Thyroid gland (tissue), 4 donors: ENCODE measurements around the gene NUCB2. TPM values are rescaled to one million over a fixed set of nuclear protein-coding genes. Genes with fewer than 3 reads are reported as not detected.

Experiments used
- DNase-seq, 2 donors: peaks; one replicate each; pipeline ENCODE4 v3.0.0-alpha.2; 2019
- H3K27ac ChIP-seq, 3 donors: fragments of 200-600 bp; sonication (generic); 1 replicate in 2 of 3; 2 replicates in 1 of 3; pipeline ENCODE4 v1.5.1; 2016 to 2019; ENCODE audit warnings: mild to moderate bottlenecking in 1 of 3, moderate library complexity in 1 of 3
- H3K27me3 ChIP-seq: fragments of 200-600 bp; sonication (generic); one replicate; pipeline ENCODE4 v1.5.1; 2019
- H3K36me3 ChIP-seq, 2 donors: fragments of 200-600 bp; sonication (generic); one replicate each; pipeline ENCODE4 v1.5.1; 2016 to 2019
- H3K4me1 ChIP-seq, 2 donors: fragments of 200-600 bp; sonication (generic); one replicate each; pipeline ENCODE4 v1.5.1; 2017 to 2019
- H3K4me3 ChIP-seq, 3 donors: fragments of 200-600 bp; sonication (generic); replicated peaks in 1 of 3; 1 replicate in 2 of 3; 2 replicates in 1 of 3; pipeline ENCODE4 v1.5.1; 2016; ENCODE audit warnings: mild to moderate bottlenecking in 1 of 3
- H3K9me3 ChIP-seq: fragments of 200-600 bp; sonication (generic); one replicate; pipeline ENCODE4 v1.5.1; 2017
- POLR2A ChIP-seq, 2 donors: fragments of 450-650 bp; IDR thresholded peaks; one replicate each; pipeline ENCODE4 v1.6.1; 2017; ENCODE audit warnings: antibody characterized with exemption in 2 of 2, mild to moderate bottlenecking in 2 of 2, moderate library complexity in 1 of 2
- WGBS, 2 donors: methylation state at CpG; one replicate each; pipeline ENCODE4 v1.1.5; 2017; 5-methylcytosine and 5-hydroxymethylcytosine counted together
- intact Hi-C: fragments of 100-400 bp; cut with DNase I; formaldehyde crosslinking; loops from one replicate; pipeline ENCODE4 v1.15.1; 2023
- total RNA-seq, 4 donors: library from RNA; depleted of rRNA; stranded (reverse); fragments of >200 nt; gene quantifications; one replicate each; pipeline ENCODE4 v1.2.3, GENCODE V29; 2016
- TF ChIP-seq, protein P1 (sequence below), 6 experiments: fragments of 200-600 bp in 3 of 6; fragments of 450-650 bp in 3 of 6; sonication (generic) in 3 of 6; IDR thresholded peaks; one replicate each; pipeline ENCODE4 v1.5.1; 2016 to 2019; ENCODE audit warnings: antibody characterized with exemption in 6 of 6, mild to moderate bottlenecking in 2 of 6, inconsistent platforms in 1 of 6, moderate library complexity in 1 of 6

Gene NUCB2
- total RNA-seq, 4 donors from 2014 or later, result 73.2 to 152 (median 113) TPM

- no peaks in the 10 kb centered on the region for H3K27me3 ChIP-seq
- no peaks in the 10 kb centered on the region for H3K9me3 ChIP-seq
- no peak overlapping the region for H3K4me3 ChIP-seq
- TF ChIP-seq, protein P1, sequence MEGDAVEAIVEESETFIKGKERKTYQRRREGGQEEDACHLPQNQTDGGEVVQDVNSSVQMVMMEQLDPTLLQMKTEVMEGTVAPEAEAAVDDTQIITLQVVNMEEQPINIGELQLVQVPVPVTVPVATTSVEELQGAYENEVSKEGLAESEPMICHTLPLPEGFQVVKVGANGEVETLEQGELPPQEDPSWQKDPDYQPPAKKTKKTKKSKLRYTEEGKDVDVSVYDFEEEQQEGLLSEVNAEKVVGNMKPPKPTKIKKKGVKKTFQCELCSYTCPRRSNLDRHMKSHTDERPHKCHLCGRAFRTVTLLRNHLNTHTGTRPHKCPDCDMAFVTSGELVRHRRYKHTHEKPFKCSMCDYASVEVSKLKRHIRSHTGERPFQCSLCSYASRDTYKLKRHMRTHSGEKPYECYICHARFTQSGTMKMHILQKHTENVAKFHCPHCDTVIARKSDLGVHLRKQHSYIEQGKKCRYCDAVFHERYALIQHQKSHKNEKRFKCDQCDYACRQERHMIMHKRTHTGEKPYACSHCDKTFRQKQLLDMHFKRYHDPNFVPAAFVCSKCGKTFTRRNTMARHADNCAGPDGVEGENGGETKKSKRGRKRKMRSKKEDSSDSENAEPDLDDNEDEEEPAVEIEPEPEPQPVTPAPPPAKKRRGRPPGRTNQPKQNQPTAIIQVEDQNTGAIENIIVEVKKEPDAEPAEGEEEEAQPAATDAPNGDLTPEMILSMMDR (IDR thresholded peaks at IDR 0.05), result no peak
- no peak for TF ChIP-seq POLR2A (IDR thresholded peaks at IDR 0.05)
- no peaks in the 10 kb centered on the region for H3K4me1 ChIP-seq
- no peaks in the 10 kb centered on the region for H3K36me3 ChIP-seq
- DNase-seq, result no peak
- H3K27ac ChIP-seq, result no peak overlapping the region
- intact Hi-C loops, result no loop called here
Observed at GRCh38 chr11:17258670-17259069, 17.9 kb upstream of the NUCB2 start.

DNA sequence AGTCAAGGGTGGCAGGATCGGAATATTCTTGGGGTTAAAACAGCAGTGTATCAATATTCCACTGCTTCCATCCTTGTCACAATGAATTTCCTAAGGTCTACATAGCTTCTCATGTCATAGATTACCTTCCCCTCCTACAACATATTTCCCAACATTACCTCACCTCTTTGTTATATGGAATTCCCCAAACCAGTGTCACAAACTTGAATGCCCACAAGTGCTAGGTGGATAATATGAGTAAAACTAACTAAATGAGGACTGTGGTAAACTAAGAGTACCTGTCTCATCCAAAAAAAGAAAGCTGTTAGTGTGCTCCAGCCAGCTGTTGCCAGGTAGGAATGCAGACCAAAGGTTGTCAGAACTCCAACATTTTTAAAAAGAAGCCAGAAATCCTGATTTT, 17.0 kb upstream of the NUCB2 start:
- WGBS, 2 donors, result 97 to 100% methylated on average over 1 of the region's 1 CpG
- no peaks in the 10 kb centered on the region for H3K4me1 ChIP-seq
- DNase-seq, result no peak

DNA sequence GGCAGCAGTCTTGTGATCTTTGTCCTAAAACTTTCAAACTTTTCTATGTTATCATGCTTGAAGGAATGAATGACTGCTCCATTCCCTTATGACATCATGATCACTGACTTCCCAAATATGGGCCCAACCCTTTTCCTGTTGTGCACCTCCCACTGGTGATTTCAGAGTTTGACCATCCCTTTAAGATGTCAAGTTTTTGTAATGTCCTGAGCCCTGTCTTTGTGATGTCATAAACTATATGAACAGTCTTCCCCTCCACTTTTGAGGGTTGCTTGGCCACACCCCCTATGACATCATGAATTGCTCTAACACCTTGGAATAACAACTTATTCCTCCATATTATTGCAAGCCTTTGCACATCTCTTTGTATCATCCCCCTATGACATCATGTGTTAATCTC, 16.5 kb upstream of the NUCB2 start:
- H3K4me1 ChIP-seq, result no peaks in the 10 kb centered on the region
- intact Hi-C loops, result no loop called here
- no peak for DNase-seq

More for the DNA sequence above, 17.0 kb upstream of the NUCB2 start:
- H3K27me3 ChIP-seq, result no peaks in the 10 kb centered on the region
- no peak overlapping the region for H3K4me3 ChIP-seq
- TF ChIP-seq, protein P1 (IDR thresholded peaks at IDR 0.05), result no peak
- TF ChIP-seq POLR2A (IDR thresholded peaks at IDR 0.05), result no peak
- H3K36me3 ChIP-seq, result no peaks in the 10 kb centered on the region
- intact Hi-C loops, result no loop called here
- H3K9me3 ChIP-seq, result no peaks in the 10 kb centered on the region
- H3K27ac ChIP-seq, result no peak overlapping the region

GRCh38 chr11:17263769-17264168, 12.8 kb upstream of the NUCB2 start:
- WGBS, 2 donors, result 73% methylated on average over 1 of the region's 1 CpG
- H3K27me3 ChIP-seq, result no peaks in the 10 kb centered on the region
- no peaks in the 10 kb centered on the region for H3K36me3 ChIP-seq
- H3K4me1 ChIP-seq, result no peaks in the 10 kb centered on the region
- H3K27ac ChIP-seq, result no peak overlapping the region
- intact Hi-C loops, result no loop called here
- no peak overlapping the region for H3K4me3 ChIP-seq
- TF ChIP-seq, protein P1 (IDR thresholded peaks at IDR 0.05), result no peak
- TF ChIP-seq POLR2A (IDR thresholded peaks at IDR 0.05), result no peak
- no peak for DNase-seq
- H3K9me3 ChIP-seq, result no peaks in the 10 kb centered on the region

More for the DNA sequence above, 16.5 kb upstream of the NUCB2 start:
- Histone ChIP-seq H3K27ac (no peak overlapping the region), H3K9me3 (no peaks in the 10 kb centered on the region), H3K4me3 (no peak overlapping the region), H3K27me3 (no peaks in the 10 kb centered on the region), H3K36me3 (no peaks in the 10 kb centered on the region)
- TF ChIP-seq, protein P1 (IDR thresholded peaks at IDR 0.05), result no peak
- no peak for TF ChIP-seq POLR2A (IDR thresholded peaks at IDR 0.05)

DNA sequence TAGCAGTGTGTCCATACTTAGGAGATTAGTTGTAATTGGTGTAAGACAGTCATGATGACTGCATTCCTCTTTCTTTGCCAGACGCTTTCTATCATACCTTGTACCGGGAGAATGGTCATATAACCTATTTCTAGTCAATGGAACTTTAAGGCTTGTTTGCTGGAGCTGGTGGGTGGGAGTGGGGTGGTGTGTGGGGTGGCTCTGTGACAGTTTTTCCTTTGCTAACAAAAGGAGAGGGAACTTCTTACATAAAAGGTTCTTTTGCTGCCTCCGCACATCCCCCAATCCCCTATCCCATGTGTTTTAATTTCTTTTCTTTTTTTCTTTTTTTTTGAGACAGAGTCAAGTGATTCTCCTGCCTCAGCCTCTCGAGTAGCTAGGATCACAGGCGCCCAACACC, 9.8 kb upstream of the NUCB2 start:
- intact Hi-C loops, result no loop called here
- H3K27ac ChIP-seq, result no peak overlapping the region
- no peaks in the 10 kb centered on the region for H3K9me3 ChIP-seq
- TF ChIP-seq, protein P1 (IDR thresholded peaks at IDR 0.05), result no peak
- no peak for TF ChIP-seq POLR2A (IDR thresholded peaks at IDR 0.05)
- H3K4me3 ChIP-seq, result no peak overlapping the region
- WGBS, 2 donors, result 79 to 89% methylated on average over 5 of the region's 5 CpGs
- no peaks in the 10 kb centered on the region for H3K4me1 ChIP-seq
- H3K36me3 ChIP-seq, result no peaks in the 10 kb centered on the region
- no peak for DNase-seq
- H3K27me3 ChIP-seq, result no peaks in the 10 kb centered on the region
